Testis (tissue), 3 donors: ENCODE data around the gene SLC17A7. TPM values are rescaled to one million over a fixed set of nuclear protein-coding genes. Genes with fewer than 3 reads are reported as not detected.

Experiments used
- DNase-seq: peaks from one replicate; pipeline ENCODE4 v3.0.0-alpha.2; 2019
- H3K27ac ChIP-seq, 2 donors: fragments of 200-600 bp; sonication (generic); one replicate each; pipeline ENCODE4 v1.5.1; 2019
- H3K27me3 ChIP-seq: fragments of 200-600 bp; sonication (generic); one replicate; pipeline ENCODE4 v1.5.1; 2019
- H3K36me3 ChIP-seq: fragments of 200-600 bp; sonication (generic); one replicate; pipeline ENCODE4 v1.5.1; 2017; ENCODE audit warnings: low read depth; ENCODE audit errors: missing control alignments
- H3K4me1 ChIP-seq: fragments of 200-600 bp; sonication (generic); one replicate; pipeline ENCODE4 v1.5.1; 2019
- H3K4me3 ChIP-seq, 2 donors: fragments of 200-600 bp; sonication (generic); one replicate each; pipeline ENCODE4 v1.5.1; 2017 to 2019
- H3K9me3 ChIP-seq: fragments of 200-600 bp; sonication (generic); one replicate; pipeline ENCODE4 v1.5.1; 2017
- CTCF ChIP-seq, 3 experiments: fragments of 450-650 bp in 2 of 3; fragments of 200-600 bp in 1 of 3; sonication (generic) in 1 of 3; IDR thresholded peaks; one replicate each; pipeline ENCODE4 v1.5.1; 2016 to 2019; ENCODE audit warnings: antibody characterized with exemption in 3 of 3, mild to moderate bottlenecking in 2 of 3, moderate library complexity in 1 of 3
- POLR2A ChIP-seq: fragments of 450-650 bp; IDR thresholded peaks from one replicate; pipeline ENCODE4 v1.6.1; 2017; ENCODE audit warnings: antibody characterized with exemption, mild to moderate bottlenecking, moderate library complexity
- WGBS, 2 donors: methylation state at CpG; one replicate each; pipeline ENCODE4 v1.1.5; 2018; 5-methylcytosine and 5-hydroxymethylcytosine counted together
- intact Hi-C: fragments of 100-400 bp; cut with DNase I; formaldehyde crosslinking; loops from one replicate; pipeline ENCODE4 v1.15.1; 2023; ENCODE audit warnings: low total_unique reads
- polyA plus RNA-seq: library from polyadenylated mRNA; stranded (reverse); fragments of 350-450 nt; fragmentation: Illumina TruSeq; extraction: RNeasy Lipid Tissue Mini Kit (QIAGEN cat#74804); gene quantifications from one replicate; pipeline ENCODE4 v1.2.3, GENCODE V29; 2014; ENCODE audit warnings: low read depth, low replicate concordance; ENCODE audit not compliant: insufficient read depth
- total RNA-seq, 2 donors: library from RNA; depleted of rRNA; stranded (reverse); fragments of >200 nt; gene quantifications; one replicate each; pipeline ENCODE4 v1.2.3, GENCODE V29; 2016

The SLC17A7 gene
- total and polyA plus RNA-seq, 3 donors from 2014 or later = 2.2 to 3.2 (median 2.7) TPM

GRCh38 chr19:49481020-49481683 is 39.8 kb upstream of the SLC17A7 start:
- H3K27me3 ChIP-seq = no peaks in the 10 kb centered on the region
- H3K36me3 ChIP-seq = no peaks in the 10 kb centered on the region
- no peak overlapping the region for H3K27ac ChIP-seq
- TF ChIP-seq CTCF (IDR thresholded peaks at IDR 0.05) (no peak), POLR2A (no peak)
- no peaks in the 10 kb centered on the region for H3K9me3 ChIP-seq
- DNase-seq = no peak
- H3K4me1 ChIP-seq = no peaks in the 10 kb centered on the region
- WGBS, 2 donors = 88 to 91% methylated on average over 7 of the region's 7 CpGs
- intact Hi-C loops = no loop called here
- no peak overlapping the region for H3K4me3 ChIP-seq

- Histone ChIP-seq H3K9me3 (no peaks in the 10 kb centered on the region), H3K4me3 (no peak overlapping the region), H3K36me3 (no peaks in the 10 kb centered on the region), H3K4me1 (no peaks in the 10 kb centered on the region), H3K27me3 (no peaks in the 10 kb centered on the region), H3K27ac (no peak overlapping the region)
- no peak for DNase-seq
- intact Hi-C loops = no loop called here
- TF ChIP-seq POLR2A (no peak), CTCF (IDR thresholded peaks at IDR 0.05) (no peak)
- WGBS, 2 donors = 94 to 95% methylated on average over 13 to 14 of the region's 14 CpGs
Observed at GRCh38 chr19:49479975-49480628, 38.8 kb upstream of the SLC17A7 start.

GRCh38 chr19:49475995-49476880 is 34.9 kb upstream of the SLC17A7 start:
- WGBS, 2 donors = 68 to 82% methylated on average over 22 to 25 of the region's 27 CpGs
- no peak overlapping the region for H3K4me3 ChIP-seq
- no peaks in the 10 kb centered on the region for H3K4me1 ChIP-seq
- DNase-seq = no peak
- no peaks in the 10 kb centered on the region for H3K27me3 ChIP-seq
- no peak overlapping the region for H3K27ac ChIP-seq
- H3K36me3 ChIP-seq = no peaks in the 10 kb centered on the region
- no peaks in the 10 kb centered on the region for H3K9me3 ChIP-seq
- peak in 2 of 3 experiments; percentile 14 to 28 for TF ChIP-seq CTCF (IDR thresholded peaks at IDR 0.05)
- TF ChIP-seq POLR2A = no peak
- intact Hi-C loops = no loop called here

GRCh38 chr19:49475191-49475917 is 34.0 kb upstream of the SLC17A7 start:
- Histone ChIP-seq H3K27ac (no peak overlapping the region), H3K4me1 (no peaks in the 10 kb centered on the region), H3K9me3 (no peaks in the 10 kb centered on the region), H3K36me3 (no peaks in the 10 kb centered on the region), H3K27me3 (no peaks in the 10 kb centered on the region), H3K4me3 (no peak overlapping the region)
- 70 to 71% methylated on average over 15 of the region's 15 CpGs for WGBS, 2 donors
- no peak for TF ChIP-seq POLR2A
- no peak for TF ChIP-seq CTCF (IDR thresholded peaks at IDR 0.05)
- DNase-seq = no peak
- intact Hi-C loops = no loop called here
